Smooth muscle cell (in vitro differentiated cells): Measurements from ENCODE around the gene SLC22A12. TPM values are rescaled to one million over a fixed set of nuclear protein-coding genes. Genes with fewer than 3 reads are reported as not detected.

Experiments
- DNase-seq: peaks from one replicate; lab custom pipeline; 2025; ENCODE audit not compliant: unreplicated experiment; lab: John Stamatoyannopoulos, UW
- H2AFZ ChIP-seq: fragments of 200-600 bp; sonication (generic); 2 replicates; pipeline ENCODE4 v1.6.0; 2016; ENCODE audit warnings: antibody characterized with exemption, low read depth, mild to moderate bottlenecking
- H3F3A ChIP-seq: fragments of 200-600 bp; sonication (generic); 2 replicates; pipeline ENCODE4 v1.6.0; 2017; ENCODE audit warnings: antibody characterized with exemption, low read depth
- H3K27ac ChIP-seq: fragments of 200-600 bp; sonication (generic); 2 replicates; pipeline ENCODE4 v1.5.1; 2016; ENCODE audit warnings: low read depth, mild to moderate bottlenecking
- H3K27me3 ChIP-seq: fragments of 200-600 bp; sonication (generic); 2 replicates; pipeline ENCODE4 v1.6.1; 2016; ENCODE audit warnings: low read depth, mild to moderate bottlenecking
- H3K36me3 ChIP-seq: fragments of 200-600 bp; sonication (generic); 2 replicates; pipeline ENCODE4 v1.5.1; 2016; ENCODE audit warnings: low read depth
- H3K4me1 ChIP-seq: fragments of 200-600 bp; sonication (generic); 2 replicates; pipeline ENCODE4 v1.5.1; 2016; ENCODE audit warnings: low read depth
- H3K4me2 ChIP-seq: fragments of 200-600 bp; sonication (generic); 2 replicates; pipeline ENCODE4 v1.6.0; 2016; ENCODE audit warnings: mild to moderate bottlenecking
- H3K4me3 ChIP-seq: fragments of 200-600 bp; sonication (generic); 2 replicates; pipeline ENCODE4 v1.5.1; 2016; ENCODE audit warnings: mild to moderate bottlenecking
- H3K79me2 ChIP-seq: fragments of 200-600 bp; sonication (generic); 2 replicates; pipeline ENCODE4 v1.6.0; 2016; ENCODE audit warnings: low read depth, mild to moderate bottlenecking
- H3K9ac ChIP-seq: fragments of 200-600 bp; sonication (generic); 2 replicates; pipeline ENCODE4 v1.6.0; 2016; ENCODE audit warnings: low read depth
- H3K9me3 ChIP-seq: fragments of 200-600 bp; sonication (generic); replicated peaks from 2 replicates; pipeline ENCODE4 v1.5.1; 2016; ENCODE audit warnings: low read depth
- H4K20me1 ChIP-seq: fragments of 200-600 bp; sonication (generic); 2 replicates; pipeline ENCODE4 v1.6.0; 2016; ENCODE audit warnings: low read depth
- WGBS: methylation state at CpG from one replicate; pipeline ENCODE4 v1.1.7; 2016; ENCODE audit warnings: low lambda C conversion rate; 5-methylcytosine and 5-hydroxymethylcytosine counted together
- polyA plus RNA-seq: library from polyadenylated mRNA; unstranded; fragments of >200 nt; fragmentation: Nextera tagmentation; extraction: Ambion mirVana; gene quantifications from 2 replicates; pipeline ENCODE4 v1.2.1, GENCODE V29; 2016
- total RNA-seq: library from RNA; depleted of rRNA; stranded (reverse); fragments of >200 nt; gene quantifications from 2 replicates; pipeline ENCODE4 v1.2.3, GENCODE V29; 2014
- TF ChIP-seq, protein P1 (sequence below): fragments of 200-600 bp; sonication (generic); IDR thresholded peaks from 2 replicates; pipeline ENCODE4 v1.5.1; 2017; ENCODE audit warnings: borderline replicate concordance, mild to moderate bottlenecking, antibody characterized with exemption; ENCODE audit not compliant: insufficient read depth, poor library complexity, severe bottlenecking

The SLC22A12 gene
- total and polyA plus RNA-seq, 2 experiments from 2014 or later, result not detected

GRCh38 chr11:64616817-64617216 lies 25.8 kb downstream of the SLC22A12 start:
- H3K4me1 ChIP-seq, result peaks cover 5% of the 10 kb centered on the region
- no peak overlapping the region for H3K27ac ChIP-seq
- no peaks in the 10 kb centered on the region for H3F3A ChIP-seq
- TF ChIP-seq, protein P1, sequence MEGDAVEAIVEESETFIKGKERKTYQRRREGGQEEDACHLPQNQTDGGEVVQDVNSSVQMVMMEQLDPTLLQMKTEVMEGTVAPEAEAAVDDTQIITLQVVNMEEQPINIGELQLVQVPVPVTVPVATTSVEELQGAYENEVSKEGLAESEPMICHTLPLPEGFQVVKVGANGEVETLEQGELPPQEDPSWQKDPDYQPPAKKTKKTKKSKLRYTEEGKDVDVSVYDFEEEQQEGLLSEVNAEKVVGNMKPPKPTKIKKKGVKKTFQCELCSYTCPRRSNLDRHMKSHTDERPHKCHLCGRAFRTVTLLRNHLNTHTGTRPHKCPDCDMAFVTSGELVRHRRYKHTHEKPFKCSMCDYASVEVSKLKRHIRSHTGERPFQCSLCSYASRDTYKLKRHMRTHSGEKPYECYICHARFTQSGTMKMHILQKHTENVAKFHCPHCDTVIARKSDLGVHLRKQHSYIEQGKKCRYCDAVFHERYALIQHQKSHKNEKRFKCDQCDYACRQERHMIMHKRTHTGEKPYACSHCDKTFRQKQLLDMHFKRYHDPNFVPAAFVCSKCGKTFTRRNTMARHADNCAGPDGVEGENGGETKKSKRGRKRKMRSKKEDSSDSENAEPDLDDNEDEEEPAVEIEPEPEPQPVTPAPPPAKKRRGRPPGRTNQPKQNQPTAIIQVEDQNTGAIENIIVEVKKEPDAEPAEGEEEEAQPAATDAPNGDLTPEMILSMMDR, result no peak
- H3K4me2 ChIP-seq, result no peak overlapping the region
- H4K20me1 ChIP-seq, result no peaks in the 10 kb centered on the region
- no peak for DNase-seq
- WGBS, result 87% methylated on average over 3 of the region's 3 CpGs
- H3K9ac ChIP-seq, result no peak overlapping the region
- no peak overlapping the region for H2AFZ ChIP-seq
- no peaks in the 10 kb centered on the region for H3K27me3 ChIP-seq
- H3K79me2 ChIP-seq, result no peaks in the 10 kb centered on the region
- H3K9me3 ChIP-seq, result no peaks in the 10 kb centered on the region
- no peak overlapping the region for H3K4me3 ChIP-seq
- no peaks in the 10 kb centered on the region for H3K36me3 ChIP-seq

GRCh38 chr11:64619196-64619595 lies 28.2 kb downstream of the SLC22A12 start:
- H3K9ac ChIP-seq, result no peak overlapping the region
- H3K9me3 ChIP-seq, result no peaks in the 10 kb centered on the region
- TF ChIP-seq, protein P1, result no peak
- WGBS, result 89% methylated on average over 4 of the region's 4 CpGs
- H2AFZ ChIP-seq, result no peak overlapping the region
- H3K4me1 ChIP-seq, result peaks cover 5% of the 10 kb centered on the region
- H3K27me3 ChIP-seq, result no peaks in the 10 kb centered on the region
- no peak for DNase-seq
- H3K4me2 ChIP-seq, result no peak overlapping the region
- no peaks in the 10 kb centered on the region for H3F3A ChIP-seq
- H4K20me1 ChIP-seq, result no peaks in the 10 kb centered on the region
- H3K27ac ChIP-seq, result no peak overlapping the region
- H3K36me3 ChIP-seq, result no peaks in the 10 kb centered on the region
- no peaks in the 10 kb centered on the region for H3K79me2 ChIP-seq
- no peak overlapping the region for H3K4me3 ChIP-seq

DNA sequence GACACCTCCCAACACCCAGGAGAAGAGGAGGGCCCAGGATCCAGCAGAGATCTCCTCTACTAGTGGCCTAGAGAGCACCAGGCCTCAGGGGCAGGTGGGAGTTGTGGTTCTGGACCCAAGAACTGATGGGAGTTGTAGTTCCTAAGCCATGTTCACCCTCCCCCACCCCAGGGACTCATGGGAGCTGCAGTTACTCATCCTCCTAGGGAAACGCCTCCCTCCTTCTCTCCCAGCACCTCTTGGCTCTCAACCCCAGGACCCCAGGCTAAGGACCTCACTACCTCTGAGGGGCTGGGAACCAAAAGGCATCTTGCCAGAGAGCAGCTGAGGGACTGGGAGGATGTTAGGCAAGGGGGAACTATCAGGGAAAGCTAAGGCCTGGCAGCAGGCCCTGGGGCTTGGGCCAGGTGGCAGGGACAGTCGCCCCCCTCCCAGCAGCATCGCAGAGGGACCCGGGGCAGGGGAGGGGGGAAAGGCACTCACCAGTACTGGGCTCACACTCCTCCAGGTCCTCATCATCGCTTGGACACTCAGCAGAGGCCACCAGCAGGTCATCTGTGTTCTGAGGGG lies 28.9 kb downstream of the SLC22A12 start:
- WGBS, result 90% methylated on average over 5 of the region's 5 CpGs
- Histone ChIP-seq H3K9ac (no peak overlapping the region), H4K20me1 (no peaks in the 10 kb centered on the region), H3F3A (no peaks in the 10 kb centered on the region), H3K9me3 (no peaks in the 10 kb centered on the region), H3K27ac (no peak overlapping the region), H3K4me2 (no peak overlapping the region), H3K27me3 (no peaks in the 10 kb centered on the region), H3K4me1 (peaks cover 5% of the 10 kb centered on the region), H3K79me2 (no peaks in the 10 kb centered on the region), H2AFZ (no peak overlapping the region), H3K4me3 (no peak overlapping the region), H3K36me3 (no peaks in the 10 kb centered on the region)
- TF ChIP-seq, protein P1, result no peak
- DNase-seq, result no peak

DNA sequence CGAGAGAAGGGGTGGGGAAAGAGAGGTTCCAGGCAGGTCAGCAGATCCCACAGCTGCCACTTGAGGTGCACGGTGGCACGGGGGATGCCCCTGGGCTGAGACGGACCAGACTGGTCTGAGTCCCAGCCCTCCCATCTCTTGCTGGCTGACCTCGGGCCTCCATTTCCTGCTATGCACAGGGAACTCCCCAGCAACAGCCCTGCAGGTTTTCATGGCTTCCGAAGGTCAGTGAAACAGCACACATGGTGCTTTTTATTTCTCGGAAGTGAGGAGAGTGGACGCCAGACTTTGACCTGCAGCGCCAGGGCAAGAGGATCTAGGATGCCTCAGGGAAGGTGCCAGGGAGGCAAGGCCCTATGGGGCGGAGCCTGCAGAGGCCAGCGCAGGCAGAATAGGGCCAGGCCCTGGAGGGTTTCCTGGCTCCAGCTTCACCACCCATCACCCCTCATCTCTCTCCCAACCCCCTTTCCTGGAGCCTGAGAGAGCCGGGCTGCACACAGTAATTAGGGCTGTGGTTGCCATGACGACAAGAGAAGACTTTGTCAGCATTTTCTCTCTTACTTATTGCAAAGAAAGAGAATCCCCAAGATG lies 29.5 kb downstream of the SLC22A12 start:
- TF ChIP-seq, protein P1, result no peak
- Histone ChIP-seq H3K4me3 (no peak overlapping the region), H3K9ac (no peak overlapping the region), H3K36me3 (no peaks in the 10 kb centered on the region), H3K4me2 (no peak overlapping the region), H3K27me3 (no peaks in the 10 kb centered on the region), H4K20me1 (no peaks in the 10 kb centered on the region), H3K27ac (no peak overlapping the region), H3F3A (no peaks in the 10 kb centered on the region), H3K4me1 (peaks cover 5% of the 10 kb centered on the region), H3K79me2 (no peaks in the 10 kb centered on the region), H2AFZ (no peak overlapping the region), H3K9me3 (no peaks in the 10 kb centered on the region)
- no peak for DNase-seq
- 83% methylated on average over 13 of the region's 13 CpGs for WGBS
